ENCODE results near the gene ALDH3B1. TPM values are rescaled to one million over a fixed set of nuclear protein-coding genes. Genes with fewer than 3 reads are reported as not detected.

The ALDH3B1 gene
- total RNA-seq, 1 experiment from 2014 or later = 60.2 TPM

DNA sequence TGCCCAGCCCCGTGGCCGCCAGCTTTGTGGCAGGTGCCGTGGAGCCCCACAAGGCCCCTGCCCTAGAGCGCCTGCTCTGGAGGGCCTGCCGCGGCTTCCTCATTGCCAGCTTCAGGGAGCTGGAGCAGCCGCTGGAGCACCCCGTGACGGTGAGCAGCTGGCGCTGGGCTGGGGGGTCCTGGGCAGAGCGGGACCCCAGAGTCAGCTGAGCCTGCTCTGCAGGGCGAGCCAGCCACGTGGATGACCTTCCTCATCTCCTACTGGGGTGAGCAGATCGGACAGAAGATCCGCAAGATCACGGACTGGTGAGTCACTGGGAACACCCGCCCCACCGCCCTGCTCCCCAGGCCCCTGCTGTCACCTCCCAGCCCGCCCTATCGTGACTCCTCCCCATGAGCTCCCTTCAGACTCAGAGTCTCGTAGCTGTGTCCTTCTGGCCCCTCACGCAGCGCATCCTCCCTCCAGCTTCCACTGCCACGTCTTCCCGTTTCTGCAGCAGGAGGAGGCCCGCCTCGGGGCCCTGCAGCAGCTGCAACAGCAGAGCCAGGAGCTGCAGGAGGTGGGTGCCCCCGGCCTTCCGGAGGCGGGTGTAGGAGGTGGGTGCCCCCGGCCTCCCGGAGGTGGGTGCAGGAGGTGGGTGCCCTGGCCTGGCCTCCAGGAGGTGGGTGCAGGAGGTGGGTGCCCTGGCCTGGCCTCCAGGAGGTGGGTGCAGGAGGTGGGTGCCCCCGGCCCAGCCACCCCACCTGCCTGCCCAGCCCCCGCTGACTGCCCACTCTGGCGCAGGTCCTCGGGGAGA, 33.4 kb downstream of the ALDH3B1 start:
- DNase-seq (ENCODE audit: low read depth) = no peak

DNA sequence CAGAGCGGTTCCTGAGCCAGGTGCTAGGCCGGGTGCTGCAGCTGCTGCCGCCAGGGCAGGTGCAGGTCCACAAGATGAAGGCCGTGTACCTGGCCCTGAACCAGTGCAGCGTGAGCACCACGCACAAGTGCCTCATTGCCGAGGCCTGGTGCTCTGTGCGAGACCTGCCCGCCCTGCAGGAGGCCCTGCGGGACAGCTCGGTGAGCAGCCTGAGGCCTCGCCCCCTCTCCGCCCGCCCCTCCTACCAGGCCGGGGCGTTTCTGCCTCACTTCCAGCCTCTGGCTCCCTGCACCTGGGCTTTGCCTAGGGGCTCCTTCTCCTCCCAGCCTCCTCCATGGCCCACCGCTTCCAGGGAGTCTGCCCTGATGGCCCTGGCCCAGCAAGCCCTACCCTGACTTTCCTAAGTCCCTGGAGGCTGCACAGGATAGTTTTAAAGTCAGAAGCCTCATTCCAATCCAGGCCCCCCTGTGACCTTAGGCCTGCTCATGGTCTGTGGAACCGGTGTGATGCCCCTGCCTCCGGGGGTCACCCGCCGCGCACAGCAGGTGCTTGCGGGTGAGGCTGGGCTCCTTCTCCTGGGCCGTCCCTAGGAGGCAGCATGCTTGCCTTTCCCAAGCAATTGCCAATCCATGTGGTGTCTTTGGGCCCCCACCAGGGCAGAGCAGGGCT, 34.2 kb downstream of the ALDH3B1 start:
- DNase-seq (ENCODE audit: low read depth) = no peak

DNA sequence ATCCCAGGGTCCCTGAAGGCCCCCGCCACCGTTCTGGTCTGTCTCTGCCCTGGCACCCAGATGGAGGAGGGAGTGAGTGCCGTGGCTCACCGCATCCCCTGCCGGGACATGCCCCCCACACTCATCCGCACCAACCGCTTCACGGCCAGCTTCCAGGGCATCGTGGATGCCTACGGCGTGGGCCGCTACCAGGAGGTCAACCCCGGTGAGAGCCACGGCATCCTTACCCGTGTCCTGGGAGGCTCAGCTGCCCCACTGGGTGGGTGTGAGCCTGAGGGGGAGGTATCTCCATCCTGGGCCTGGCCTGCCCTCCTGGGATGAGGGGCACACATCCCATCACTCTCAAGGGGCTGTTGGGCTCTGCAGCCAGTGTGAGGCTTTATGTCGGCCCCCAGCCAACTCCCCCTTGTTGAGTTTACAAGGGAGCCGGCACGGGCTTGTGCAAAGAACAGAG, 34.8 kb downstream of the ALDH3B1 start:
- DNase-seq (ENCODE audit: low read depth) = no peak

DNA sequence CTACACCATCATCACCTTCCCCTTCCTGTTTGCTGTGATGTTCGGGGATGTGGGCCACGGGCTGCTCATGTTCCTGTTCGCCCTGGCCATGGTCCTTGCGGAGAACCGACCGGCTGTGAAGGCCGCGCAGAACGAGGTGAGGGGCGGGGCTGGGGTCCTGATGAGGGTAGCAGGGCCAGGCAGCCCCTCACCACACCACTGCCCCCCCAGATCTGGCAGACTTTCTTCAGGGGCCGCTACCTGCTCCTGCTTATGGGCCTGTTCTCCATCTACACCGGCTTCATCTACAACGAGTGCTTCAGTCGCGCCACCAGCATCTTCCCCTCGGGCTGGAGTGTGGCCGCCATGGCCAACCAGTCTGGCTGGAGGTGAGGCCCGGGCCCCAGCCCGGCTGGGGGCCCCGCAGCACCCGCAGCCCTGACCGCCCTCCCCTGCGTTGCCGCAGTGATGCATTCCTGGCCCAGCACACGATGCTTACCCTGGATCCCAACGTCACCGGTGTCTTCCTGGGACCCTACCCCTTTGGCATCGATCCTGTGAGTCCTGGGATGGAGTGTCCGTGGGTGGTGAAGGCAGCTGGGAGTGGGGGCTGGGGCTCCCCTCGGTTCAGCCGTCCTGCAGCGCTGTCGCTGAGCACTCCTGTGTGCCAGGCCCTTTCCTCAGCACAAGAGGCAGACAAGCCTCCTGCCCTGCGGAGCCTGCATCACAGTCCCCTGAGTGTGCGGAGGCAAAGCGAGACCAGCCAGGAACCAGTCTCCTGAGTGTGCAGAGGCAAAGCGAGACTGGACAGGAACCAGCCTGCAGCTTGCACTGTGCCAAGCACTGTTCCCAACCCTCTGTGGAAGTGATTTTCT, 37.5 kb downstream of the ALDH3B1 start:
- DNase-seq (ENCODE audit: low read depth) = no peak

DNA sequence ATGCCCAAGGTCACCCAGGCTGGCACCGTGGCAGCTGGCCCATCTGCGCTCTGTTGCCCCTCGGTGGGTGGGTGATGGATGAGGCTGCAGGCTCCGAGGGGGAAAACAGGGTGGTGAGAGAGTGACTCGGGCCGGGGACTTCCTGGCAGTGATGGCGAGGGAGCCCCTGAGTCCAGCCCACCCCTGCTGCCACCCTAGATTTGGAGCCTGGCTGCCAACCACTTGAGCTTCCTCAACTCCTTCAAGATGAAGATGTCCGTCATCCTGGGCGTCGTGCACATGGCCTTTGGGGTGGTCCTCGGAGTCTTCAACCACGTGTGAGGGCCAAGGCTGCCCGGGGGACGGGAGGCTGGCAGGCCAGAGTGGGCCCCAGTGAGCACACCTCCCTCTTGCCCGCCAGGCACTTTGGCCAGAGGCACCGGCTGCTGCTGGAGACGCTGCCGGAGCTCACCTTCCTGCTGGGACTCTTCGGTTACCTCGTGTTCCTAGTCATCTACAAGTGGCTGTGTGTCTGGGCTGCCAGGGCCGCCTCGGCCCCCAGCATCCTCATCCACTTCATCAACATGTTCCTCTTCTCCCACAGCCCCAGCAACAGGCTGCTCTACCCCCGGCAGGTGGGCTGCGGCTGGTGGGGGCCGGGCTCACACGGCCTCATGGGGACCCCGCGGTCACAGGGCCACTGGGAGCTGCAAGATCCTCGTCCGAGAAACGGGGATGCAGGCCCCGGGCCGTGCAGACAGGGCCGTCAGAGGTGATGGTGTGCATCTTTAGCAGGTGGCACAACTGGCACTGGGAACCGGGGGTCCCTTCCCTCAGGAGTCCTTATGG, 38.8 kb downstream of the ALDH3B1 start:
- no peak for DNase-seq (ENCODE audit: low read depth)

DNA sequence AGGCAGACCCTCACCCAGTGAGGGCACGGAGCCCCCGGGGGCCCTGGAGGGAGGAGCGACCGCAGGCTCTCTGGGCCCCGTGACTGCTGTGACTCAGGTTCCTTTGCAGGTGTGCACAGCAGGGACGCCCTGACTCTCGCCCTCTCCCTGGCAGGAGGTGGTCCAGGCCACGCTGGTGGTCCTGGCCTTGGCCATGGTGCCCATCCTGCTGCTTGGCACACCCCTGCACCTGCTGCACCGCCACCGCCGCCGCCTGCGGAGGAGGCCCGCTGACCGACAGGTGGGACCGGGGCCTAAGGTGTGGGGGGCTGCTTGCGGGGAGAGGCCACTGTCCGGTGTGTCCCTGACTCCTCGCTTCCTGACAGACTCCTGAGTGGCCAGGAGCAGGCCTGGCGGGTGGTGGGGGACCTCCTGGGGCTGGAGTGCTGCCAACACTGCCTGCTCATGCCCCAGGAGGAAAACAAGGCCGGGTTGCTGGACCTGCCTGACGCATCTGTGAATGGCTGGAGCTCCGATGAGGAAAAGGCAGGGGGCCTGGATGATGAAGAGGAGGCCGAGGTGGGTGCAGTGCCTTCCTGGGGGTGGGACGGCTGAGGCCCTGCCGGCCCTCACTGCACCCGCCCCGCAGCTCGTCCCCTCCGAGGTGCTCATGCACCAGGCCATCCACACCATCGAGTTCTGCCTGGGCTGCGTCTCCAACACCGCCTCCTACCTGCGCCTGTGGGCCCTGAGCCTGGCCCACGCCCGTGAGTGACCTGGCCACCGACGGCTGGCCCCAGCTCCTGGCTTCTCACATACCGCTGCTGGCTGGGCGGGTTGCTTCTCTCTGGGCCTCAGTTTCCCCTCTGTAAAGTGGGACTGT, 39.6 kb downstream of the ALDH3B1 start:
- DNase-seq (ENCODE audit: low read depth) = no peak

DNA sequence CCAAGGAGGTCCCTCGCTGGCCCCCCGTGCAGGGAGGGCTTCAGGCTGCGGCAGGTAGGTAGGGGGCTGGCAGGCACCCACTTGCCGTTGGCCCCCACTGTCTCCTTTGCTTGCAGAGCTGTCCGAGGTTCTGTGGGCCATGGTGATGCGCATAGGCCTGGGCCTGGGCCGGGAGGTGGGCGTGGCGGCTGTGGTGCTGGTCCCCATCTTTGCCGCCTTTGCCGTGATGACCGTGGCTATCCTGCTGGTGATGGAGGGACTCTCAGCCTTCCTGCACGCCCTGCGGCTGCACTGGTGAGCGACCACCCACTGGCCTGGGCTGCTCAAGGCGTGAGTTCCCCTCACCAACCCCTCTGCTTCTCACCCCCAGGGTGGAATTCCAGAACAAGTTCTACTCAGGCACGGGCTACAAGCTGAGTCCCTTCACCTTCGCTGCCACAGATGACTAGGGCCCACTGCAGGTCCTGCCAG, 40.3 kb downstream of the ALDH3B1 start:
- DNase-seq (ENCODE audit: low read depth) = no peak

DNA sequence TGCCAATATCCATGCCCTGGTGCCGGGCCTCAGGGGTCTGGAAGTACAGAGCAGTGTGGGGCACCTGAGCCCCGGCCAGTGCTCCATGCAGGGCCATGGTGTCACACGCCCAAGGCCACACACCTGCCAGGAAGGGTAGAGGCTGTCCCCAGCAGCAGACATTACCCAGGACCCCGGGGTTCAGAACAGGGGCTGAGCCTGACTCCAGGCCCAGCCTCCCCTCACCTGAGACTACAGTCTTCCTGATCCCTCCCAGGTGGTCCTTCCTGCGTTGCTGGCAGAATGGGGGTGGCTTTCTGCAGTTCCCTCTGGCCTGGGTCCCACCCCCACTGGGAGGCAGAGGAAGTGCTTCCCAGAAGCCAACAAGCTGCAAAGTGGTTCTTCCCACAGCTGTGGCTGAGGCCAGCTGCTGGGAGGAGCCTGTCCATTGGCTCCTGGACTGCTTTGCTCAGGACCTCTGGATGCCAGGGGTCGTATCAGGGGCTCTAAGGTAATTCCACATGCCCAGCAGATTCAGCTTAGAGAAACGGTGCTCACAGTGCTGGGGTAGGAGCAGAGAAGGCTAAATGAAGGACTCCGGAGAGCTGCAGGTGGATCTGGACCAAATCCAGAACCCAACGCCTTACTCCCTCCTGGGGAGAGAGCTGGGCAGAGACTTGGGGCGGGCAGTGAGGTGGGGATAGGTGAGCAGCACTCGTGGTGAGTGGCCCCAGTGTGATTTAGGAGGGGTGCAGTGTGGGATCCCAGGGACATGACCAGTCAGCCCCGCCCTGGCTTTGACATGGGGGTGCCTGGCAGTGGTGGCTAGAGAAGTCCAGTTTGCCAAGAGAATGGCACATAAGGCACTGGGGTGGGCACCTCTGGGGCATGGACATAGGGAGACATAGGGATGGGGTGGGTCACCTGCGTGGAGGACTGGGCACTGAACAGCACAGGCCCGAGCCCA, 41.3 kb downstream of the ALDH3B1 start:
- no peak for DNase-seq (ENCODE audit: low read depth)

DNA sequence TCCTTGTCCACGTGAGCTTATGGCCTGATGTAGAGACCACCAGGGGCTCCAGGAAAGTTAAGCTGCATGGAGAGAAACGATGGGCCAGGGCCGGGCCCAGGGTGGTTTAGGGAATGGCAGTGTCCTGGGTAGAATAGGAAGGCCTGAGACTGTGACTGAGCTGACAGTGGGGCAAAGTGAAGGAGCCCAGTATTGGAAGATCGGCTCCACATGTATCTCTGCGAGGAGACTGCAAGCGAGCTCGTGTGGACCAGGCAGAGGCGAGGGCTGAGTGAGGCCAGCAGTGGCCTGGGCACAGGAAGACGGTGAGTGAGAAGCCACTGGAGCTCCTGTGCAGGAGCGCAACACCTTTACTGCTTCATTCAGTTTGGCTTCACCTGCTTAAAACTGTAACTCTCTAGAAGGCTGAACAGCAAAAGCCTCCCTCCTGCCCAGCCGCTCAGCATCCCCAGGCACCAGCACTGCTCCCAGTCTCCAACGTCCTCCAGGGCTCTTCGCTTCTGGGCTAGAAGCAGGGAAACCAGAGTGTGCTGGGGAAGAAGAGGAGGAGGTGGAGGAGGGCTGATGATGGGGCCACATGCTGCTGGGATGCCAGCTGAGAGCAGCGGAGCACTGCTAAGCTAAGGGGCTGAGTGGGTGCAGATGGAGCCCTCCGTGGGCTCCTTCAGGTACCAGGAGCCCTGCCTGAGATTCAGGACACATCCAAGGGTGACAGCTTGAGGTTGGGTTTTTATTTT, 42.2 kb downstream of the ALDH3B1 start:
- no peak for DNase-seq (ENCODE audit: low read depth)

DNA sequence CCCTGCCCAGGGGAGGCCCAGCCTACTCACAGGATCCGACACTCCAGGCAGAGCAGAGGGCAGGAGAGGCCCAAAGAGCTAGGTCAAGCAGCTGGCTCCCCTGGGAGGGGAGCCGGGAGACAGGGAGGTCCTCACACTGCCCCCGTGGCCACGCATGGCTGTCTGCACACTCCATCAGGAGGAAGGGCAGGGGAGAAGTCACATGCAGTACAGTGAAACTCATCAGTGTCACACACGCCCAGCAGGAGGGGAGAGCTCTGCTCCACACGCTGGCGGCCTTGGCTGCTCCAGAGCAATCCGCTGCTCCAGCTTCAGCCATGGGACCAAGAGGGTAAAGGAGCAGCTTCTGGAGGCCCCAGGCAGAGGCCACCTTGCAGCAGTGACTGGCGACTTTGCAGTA, 43.0 kb downstream of the ALDH3B1 start:
- DNase-seq (ENCODE audit: low read depth) = no peak

DNA sequence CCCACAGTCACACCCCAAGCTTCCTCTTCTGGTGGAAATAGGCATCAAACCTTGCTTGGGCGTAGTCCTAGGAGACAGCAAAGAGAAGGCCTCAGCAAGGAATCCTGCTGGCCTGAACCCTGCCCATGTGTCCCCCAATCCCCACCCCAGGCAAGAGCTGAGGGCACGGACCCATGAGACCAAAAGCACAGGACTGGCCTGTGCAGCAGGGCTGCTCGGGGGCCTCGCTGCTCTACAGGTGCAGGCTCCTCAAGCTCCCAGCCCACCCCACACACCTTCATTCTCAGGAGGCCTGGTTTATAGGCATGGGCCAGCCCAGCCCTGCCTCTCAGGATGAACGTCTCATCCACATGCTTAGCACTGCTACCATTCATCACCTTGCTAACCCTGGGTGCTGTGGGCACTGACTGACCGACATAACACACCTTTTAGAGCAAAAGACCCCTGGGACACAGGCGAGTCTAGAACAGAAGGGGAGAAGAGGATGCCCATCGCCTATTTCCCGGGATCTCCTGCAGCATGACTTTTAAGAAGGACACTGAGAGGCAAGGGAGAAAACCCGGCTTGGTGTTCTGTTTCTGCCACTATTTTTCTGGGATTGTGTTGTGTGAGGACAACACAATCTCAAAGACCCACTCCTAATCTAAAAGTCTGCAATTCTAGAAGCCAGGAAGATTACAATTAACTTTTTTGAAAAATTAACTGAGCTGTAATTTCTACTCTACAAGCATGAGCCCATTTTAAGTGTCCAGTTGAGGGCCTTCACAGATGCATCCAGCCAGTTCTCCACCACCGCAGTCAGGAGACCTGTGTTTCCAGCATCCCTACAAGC, 44.1 kb downstream of the ALDH3B1 start:
- no peak for DNase-seq (ENCODE audit: low read depth)

DNA sequence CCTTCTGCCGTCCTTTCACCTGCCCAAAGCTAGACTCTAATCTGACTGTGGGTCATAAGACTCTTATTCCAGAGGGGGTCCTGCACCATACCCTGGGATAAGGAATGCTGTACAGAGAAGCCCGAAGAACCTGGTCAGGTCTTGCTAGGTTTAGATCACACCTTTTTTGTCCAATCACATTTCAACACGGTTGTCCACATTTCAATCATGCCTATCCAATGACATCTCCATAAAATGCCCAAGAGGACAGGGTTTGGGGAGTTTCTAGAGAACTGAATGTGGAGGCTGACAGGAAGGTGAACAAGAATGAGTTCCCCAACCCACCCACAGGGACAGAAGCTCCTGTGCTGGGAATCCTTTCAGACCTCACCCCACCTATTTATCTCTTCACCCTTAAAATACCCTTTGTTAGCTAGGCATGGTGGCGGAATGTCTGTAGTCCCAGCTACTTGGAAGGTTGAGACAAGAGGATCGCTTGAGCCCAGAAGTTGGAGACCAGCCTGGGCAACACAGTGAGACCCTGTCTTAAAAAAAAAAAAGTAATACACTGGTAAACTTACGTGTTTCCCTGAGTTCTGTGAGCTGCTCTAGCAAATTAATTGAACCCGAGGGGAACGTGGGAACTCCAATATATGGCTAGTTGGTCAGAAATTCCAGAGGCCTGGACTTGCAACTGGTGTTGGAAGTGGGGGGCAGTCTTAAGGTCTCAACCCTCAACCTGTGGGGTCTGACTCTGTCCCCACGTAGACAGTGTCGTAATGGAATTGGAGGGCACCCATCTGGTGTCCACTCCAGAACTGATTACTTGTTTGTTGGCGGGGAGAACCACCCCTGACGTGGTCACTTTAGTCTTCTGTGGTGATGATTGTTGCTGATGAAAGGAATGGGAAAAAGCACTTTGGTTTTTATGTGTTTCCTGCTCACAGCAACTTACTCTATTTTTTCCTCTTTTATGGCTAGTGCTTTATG, 46.5 kb downstream of the ALDH3B1 start:
- DNase-seq (ENCODE audit: low read depth) = no peak

DNA sequence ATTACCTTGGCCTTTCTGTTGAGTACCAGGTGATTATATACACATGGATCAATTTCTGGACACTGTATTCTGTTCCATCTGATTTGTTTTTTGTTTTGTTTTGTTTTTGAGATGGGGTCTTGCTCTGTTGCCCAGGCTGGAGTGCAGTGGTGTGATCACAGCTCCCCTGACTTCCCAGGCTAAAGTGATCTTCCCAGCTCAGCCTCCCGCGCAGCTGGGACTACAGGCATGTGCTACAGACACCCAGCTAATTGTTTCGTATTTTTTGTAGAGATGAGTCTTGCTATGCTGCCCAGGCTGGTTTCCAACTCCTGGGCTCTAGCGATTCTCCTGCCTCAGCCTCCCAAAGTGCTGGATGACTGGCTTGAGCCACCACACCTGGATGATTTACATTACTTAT, 47.7 kb downstream of the ALDH3B1 start:
- DNase-seq (ENCODE audit: low read depth) = no peak

DNA sequence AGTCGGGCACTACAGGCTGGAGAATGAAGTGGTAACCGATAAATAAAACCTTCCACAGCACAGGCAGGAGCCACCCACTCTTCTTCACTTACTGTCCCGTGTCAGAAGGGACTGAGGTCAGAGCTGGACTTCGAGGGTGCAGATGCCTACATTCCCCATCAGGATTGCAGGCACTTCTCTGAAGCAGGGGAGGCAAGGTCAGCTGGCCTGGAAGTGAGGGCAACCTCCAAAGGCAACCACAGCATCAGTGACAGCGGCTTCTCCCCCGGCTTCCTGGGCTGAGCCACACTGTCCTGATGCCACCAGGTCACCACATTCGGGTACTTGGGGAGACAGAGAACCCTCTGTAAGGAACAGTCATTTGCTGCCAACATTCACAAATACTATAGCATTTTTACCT, 51.4 kb downstream of the ALDH3B1 start:
- no peak for DNase-seq (ENCODE audit: low read depth)

DNA sequence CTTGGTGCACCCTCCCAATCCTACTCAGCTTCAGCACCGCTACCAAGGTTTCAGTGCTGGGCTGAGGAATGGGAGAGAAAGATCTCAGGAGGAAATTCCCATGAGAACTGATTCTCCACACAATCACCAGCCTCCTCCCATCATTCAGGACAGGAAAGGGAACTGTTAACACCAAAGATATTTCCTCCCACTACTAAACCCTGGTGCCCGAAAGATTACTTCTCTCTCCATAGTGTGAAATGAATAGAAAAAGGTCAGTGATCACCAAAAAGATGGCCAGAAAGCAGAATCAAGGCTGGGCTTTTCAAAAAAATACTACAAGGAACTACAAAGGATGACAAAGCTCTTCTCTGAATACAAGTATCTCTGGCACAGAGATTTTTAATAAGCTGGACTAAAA, 54.8 kb downstream of the ALDH3B1 start:
- no peak for DNase-seq (ENCODE audit: low read depth)

DNA sequence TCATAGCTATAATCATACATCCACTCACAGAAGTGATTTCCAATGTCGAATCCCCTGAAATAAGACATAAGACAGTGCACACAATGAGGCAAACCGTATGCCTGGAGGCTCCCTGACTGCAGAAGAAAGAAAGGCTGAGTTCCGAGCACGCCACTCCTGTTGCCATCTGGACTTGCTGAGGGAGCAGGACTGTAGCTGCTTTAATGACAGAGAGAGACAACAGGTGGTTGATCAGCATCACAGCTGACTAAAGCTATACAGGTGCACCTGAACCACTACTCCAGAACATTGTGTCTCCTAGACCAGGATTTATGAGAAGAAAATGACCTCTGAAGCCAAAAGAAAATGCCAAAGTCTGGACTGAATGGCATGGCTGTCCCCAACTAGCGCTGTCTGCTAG, 55.7 kb downstream of the ALDH3B1 start:
- no peak for DNase-seq (ENCODE audit: low read depth)
